Brain pericyte (primary cell): ENCODE data around the gene KLK1.

Experiments
- DNase-seq: peaks from one replicate; pipeline ENCODE4 v3.0.0-alpha.2; 2012; ENCODE audit warnings: low read depth, low spot score

The KLK1 gene

GRCh38 chr19:50823389-50824042 lies at the start of gene KLK1:
Gene KLK1 (minus strand): TSS chr19:50823787. CDS start chr19:50823748, 39 bp downstream.
- no peak for DNase-seq

DNA sequence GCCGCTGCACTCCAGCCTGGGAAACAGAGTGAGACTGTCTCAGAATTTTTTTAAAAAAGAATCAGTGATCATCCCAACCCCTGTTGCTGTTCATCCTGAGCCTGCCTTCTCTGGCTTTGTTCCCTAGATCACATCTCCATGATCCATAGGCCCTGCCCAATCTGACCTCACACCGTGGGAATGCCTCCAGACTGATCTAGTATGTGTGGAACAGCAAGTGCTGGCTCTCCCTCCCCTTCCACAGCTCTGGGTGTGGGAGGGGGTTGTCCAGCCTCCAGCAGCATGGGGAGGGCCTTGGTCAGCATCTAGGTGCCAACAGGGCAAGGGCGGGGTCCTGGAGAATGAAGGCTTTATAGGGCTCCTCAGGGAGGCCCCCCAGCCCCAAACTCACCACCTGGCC lies 49.5 kb upstream of the KLK1 start, which contains the start of gene KLK2:
TSS of gene KLK2 (plus strand) at position 384 of the 400 bp plus-strand sequence. CDS start 35 bp downstream, outside the sequence.
- no peak for DNase-seq

DNA sequence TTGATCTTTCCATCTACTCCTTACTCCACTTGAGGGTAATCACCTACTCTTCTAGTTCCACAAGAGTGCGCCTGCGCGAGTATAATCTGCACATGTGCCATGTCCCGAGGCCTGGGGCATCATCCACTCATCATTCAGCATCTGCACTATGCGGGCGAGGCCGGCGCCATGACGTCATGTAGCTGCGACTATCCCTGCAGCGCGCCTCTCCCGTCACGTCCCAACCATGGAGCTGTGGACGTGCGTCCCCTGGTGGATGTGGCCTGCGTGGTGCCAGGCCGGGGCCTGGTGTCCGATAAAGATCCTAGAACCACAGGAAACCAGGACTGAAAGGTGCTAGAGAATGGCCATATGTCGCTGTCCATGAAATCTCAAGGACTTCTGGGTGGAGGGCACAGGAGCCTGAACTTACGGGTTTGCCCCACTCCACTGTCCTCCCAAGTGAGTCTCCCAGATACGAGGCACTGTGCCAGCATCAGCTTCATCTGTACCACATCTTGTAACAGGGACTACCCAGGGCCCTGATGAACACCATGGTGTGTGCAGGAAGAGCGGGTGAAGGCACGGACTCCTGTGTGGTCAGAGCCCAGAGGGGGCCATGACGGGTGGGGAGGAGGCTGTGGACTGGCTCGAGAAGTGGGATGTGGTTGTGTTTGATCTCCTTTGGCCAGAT lies 47.0 kb upstream of the KLK1 start:
- DNase-seq = no peak

DNA sequence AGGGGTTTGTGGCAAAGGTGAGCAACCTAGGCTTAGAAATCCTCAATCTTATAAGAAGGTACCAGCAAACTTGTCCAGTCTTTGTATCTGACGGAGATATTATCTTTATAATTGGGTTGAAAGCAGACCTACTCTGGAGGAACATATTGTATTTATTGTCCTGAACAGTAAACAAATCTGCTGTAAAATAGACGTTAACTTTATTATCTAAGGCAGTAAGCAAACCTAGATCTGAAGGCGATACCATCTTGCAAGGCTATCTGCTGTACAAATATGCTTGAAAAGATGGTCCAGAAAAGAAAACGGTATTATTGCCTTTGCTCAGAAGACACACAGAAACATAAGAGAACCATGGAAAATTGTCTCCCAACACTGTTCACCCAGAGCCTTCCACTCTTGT lies 45.9 kb upstream of the KLK1 start:
- no peak for DNase-seq

DNA sequence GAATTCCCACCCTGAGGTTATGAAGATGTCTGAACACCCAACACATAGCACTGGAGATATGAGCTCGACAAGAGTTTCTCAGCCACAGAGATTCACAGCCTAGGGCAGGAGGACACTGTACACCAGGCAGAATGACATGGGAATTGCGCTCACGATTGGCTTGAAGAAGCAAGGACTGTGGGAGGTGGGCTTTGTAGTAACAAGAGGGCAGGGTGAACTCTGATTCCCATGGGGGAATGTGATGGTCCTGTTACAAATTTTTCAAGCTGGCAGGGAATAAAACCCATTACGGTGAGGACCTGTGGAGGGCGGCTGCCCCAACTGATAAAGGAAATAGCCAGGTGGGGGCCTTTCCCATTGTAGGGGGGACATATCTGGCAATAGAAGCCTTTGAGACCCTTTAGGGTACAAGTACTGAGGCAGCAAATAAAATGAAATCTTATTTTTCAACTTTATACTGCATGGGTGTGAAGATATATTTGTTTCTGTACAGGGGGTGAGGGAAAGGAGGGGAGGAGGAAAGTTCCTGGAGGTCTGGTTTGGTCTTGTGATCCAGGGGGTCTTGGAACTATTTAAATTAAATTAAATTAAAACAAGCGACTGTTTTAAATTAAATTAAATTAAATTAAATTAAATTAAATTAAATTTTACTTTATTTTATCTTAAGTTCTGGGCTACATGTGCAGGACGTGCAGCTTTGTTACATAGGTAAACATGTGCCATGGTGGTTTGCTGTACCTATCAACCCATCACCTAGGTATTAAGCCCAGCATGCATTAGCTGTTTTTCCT lies 38.1 kb upstream of the KLK1 start:
- DNase-seq = no peak

DNA sequence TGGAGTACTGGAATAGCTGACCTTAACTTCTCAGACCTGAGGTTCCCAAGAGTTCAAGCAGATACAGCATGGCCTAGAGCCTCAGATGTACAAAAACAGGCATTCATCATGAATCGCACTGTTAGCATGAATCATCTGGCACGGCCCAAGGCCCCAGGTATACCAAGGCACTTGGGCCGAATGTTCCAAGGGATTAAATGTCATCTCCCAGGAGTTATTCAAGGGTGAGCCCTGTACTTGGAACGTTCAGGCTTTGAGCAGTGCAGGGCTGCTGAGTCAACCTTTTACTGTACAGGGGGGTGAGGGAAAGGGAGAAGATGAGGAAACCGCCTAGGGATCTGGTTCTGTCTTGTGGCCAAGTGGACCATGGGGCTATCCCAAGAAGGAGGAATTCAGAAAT lies 37.4 kb upstream of the KLK1 start:
- no peak for DNase-seq

DNA sequence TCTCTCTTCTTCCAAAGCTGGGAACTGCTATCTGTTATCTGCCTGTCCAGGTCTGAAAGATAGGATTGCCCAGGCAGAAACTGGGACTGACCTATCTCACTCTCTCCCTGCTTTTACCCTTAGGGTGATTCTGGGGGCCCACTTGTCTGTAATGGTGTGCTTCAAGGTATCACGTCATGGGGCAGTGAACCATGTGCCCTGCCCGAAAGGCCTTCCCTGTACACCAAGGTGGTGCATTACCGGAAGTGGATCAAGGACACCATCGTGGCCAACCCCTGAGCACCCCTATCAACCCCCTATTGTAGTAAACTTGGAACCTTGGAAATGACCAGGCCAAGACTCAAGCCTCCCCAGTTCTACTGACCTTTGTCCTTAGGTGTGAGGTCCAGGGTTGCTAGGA lies 36.3 kb upstream of the KLK1 start:
- no peak for DNase-seq

DNA sequence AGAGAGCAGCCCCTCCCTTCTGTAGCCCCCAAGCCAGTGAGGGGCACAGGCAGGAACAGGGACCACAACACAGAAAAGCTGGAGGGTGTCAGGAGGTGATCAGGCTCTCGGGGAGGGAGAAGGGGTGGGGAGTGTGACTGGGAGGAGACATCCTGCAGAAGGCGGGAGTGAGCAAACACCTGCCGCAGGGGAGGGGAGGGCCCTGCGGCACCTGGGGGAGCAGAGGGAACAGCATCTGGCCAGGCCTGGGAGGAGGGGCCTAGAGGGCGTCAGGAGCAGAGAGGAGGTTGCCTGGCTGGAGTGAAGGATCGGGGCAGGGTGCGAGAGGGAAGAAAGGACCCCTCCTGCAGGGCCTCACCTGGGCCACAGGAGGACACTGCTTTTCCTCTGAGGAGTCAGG lies 35.3 kb upstream of the KLK1 start:
- no peak for DNase-seq

DNA sequence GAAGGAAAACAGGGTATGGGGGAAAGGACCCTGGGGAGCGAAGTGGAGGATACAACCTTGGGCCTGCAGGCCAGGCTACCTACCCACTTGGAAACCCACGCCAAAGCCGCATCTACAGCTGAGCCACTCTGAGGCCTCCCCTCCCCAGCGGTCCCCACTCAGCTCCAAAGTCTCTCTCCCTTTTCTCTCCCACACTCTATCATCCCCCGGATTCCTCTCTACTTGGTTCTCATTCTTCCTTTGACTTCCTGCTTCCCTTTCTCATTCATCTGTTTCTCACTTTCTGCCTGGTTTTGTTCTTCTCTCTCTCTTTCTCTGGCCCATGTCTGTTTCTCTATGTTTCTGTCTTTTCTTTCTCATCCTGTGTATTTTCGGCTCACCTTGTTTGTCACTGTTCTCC lies 33.8 kb upstream of the KLK1 start:
- no peak for DNase-seq

- no peak for DNase-seq
These were observed 31.2 kb upstream of the KLK1 start, which contains the start of gene KLK3 for GRCh38 chr19:50854636-50855410. Gene KLK3 (plus strand): TSS chr19:50854915. CDS start chr19:50854956, 41 bp downstream.

DNA sequence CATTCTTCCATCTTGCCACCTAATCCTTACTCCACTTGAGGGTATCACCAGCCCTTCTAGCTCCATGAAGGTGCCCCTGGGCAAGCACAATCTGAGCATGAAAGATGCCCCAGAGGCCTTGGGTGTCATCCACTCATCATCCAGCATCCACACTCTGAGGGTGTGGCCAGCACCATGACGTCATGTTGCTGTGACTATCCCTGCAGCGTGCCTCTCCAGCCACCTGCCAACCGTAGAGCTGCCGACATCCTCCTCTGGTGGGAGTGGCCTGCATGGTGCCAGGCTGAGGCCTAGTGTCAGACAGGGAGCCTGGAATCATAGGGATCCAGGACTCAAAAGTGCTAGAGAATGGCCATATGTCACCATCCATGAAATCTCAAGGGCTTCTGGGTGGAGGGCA lies 28.0 kb upstream of the KLK1 start:
- DNase-seq = no peak

DNA sequence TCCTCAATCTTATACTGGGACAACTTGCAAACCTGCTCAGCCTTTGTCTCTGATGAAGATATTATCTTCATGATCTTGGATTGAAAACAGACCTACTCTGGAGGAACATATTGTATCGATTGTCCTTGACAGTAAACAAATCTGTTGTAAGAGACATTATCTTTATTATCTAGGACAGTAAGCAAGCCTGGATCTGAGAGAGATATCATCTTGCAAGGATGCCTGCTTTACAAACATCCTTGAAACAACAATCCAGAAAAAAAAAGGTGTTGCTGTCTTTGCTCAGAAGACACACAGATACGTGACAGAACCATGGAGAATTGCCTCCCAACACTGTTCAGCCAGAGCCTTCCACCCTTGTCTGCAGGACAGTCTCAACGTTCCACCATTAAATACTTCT lies 27.2 kb upstream of the KLK1 start:
- DNase-seq = no peak

- no peak for DNase-seq
These were observed 20.8 kb upstream of the KLK1 start for GRCh38 chr19:50844296-50844935.

GRCh38 chr19:50843701-50844221 lies 20.2 kb upstream of the KLK1 start:
- no peak for DNase-seq

GRCh38 chr19:50843205-50843604 lies 19.6 kb upstream of the KLK1 start:
- no peak for DNase-seq

- DNase-seq = no peak
These were observed 18.5 kb upstream of the KLK1 start for GRCh38 chr19:50842130-50842529.

- no peak for DNase-seq
These were observed 16.4 kb upstream of the KLK1 start for GRCh38 chr19:50839712-50840655.

DNA sequence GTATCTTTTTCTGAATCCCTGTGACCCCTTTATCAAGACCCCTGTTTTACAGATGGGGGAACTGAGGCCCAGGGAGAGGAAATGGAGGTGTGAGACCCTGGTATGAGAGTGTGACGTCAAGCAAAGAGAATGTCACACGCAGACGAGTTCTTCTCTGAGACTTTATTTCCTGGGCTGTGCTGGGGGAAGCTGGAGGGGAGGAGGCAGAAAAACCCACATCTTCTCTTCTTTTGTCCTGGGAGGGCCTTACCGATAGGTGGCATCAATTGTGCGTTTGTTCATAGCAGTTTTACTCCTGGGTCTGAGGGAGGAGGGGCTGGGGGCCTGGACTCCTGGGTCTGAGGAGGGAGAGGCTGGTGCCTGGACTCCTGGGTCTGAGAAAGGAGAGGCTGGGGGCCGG lies 14.7 kb upstream of the KLK1 start:
- no peak for DNase-seq

DNA sequence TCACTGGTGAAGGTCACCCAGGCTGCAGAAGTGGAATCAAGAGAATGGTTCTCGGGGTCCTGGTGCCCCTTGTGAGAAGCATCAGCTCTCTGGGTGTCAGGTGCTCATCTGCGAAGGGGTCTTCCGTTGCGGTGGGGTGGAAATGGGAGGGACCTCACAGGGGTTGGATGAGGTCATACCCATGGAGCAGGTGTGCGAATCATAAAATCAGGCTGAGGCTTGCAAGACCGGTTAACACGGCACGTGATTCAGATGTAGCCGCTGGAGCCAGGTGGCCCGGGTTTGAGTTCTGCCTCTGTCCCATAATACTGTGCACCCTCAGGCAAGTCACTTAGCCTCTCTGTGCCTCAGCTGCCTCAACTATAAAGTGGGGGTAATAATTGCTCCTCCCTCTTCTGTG lies 13.7 kb upstream of the KLK1 start:
- DNase-seq = no peak
